ENCODE data around the gene KITLG.
"Not testable (repeated sequence)": the region's sequence is repeated elsewhere in the genome, so short reads cannot be mapped to it uniquely, and the experiment has no call there.

The KITLG gene

GRCh38 chr12:88575361-88575970, 4.8 kb downstream of the KITLG start:
- peak; percentile 29 for DNase-seq

DNA sequence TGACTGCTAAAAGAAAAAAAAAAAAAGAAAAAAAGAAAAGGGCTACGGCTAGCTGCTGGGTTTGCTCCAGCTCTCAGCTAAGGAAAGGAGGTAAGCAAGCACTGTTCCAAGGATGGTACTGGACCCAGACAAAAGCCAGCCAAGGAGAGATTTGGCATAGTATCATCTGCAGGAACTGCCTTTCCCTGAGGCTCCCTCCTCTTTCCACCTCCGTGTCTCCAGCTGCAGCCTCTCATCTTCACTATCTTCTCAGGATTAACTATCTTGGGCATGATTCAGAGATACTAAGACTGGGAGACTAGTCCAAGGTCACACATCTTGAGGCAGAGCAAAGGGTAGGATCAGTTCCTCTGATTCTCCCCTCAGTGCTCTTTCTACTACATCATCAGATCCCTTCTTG, 6.0 kb downstream of the KITLG start:
- DNase-seq: no peak

GRCh38 chr12:88573583-88573982, 6.7 kb downstream of the KITLG start:
- DNase-seq: no peak

GRCh38 chr12:88572781-88573549, 7.3 kb downstream of the KITLG start:
- no peak for DNase-seq

GRCh38 chr12:88571543-88571942, 8.7 kb downstream of the KITLG start:
- DNase-seq: no peak

- DNase-seq: no peak
These were observed 10.2 kb downstream of the KITLG start for GRCh38 chr12:88570103-88570502.

DNA sequence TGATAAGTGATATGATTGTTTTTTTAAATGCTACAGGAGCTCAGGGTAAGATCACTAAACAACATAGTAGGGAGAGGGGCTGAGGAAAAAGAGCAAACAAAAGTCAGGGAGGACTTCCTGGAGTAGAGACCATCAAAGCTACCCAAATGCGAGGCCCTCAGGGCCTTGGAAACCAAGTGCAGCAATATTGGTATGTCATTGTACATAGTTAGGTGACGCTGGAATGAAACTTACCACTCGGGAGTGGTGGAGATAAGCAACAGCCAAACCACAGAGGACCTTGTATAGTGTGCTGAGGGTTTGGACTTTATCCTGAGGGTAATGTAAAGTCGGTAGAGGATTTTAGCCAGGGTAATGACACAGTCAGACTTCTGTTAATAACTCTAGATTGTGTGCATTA, 13.8 kb downstream of the KITLG start:
- no peak for DNase-seq

DNA sequence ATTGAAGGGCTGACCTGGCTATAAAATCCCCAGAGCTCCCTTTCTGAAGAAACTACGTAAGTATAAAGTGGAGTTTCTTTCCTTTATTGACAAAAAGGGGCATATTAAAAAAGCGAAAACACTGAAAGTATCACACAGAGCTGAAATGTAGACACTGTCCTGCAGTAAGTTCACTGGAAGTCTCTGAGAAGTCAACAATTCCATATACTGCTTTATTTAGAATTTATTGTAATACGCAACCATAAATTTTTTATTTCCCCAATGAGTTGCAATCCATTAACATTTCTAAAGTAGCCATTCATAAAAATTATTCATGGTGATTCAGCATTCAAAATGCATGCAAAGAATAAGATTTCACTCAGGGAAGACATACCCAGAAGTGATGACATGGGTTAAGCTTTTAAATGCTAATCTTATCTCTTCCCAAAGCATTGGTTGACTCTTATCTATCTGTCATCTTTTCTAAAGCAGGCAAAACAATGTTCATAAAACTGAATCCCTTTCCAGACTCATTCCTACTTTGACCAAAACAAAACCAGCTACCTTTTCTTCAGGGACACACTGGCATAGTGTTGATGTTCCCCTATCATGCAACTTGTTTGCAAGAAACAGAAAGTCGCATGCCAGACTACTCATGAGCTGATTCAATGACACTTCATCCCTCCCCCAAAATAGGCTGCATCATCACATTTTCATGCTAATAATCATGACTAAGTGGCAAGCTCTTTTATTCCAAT, 17.3 kb downstream of the KITLG start:
- no peak for DNase-seq

GRCh38 chr12:88562151-88562550, 18.1 kb downstream of the KITLG start:
- DNase-seq: no peak

- DNase-seq: no peak
These were observed 20.5 kb downstream of the KITLG start for GRCh38 chr12:88559772-88560171.

DNA sequence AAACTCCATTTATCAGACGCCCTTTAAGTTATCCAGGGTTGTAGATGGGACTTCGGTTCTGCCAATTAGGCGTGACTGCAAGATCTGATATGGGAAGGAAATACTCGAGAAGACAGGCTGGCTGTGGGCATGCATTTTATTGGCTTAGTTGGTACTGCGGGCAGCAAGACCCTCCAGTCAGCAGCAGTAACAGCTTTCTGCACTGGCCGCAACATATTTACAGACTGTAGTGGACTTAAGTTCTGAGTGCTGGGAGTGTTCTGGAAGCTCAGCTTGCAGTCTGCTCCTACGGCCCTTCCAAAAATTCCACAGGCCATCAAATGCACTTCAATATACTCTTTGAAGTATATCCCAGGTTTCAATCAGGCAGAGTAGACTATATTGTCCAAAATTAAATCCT, 21.1 kb downstream of the KITLG start:
- no peak for DNase-seq

GRCh38 chr12:88558340-88558867, 21.9 kb downstream of the KITLG start:
- no peak for DNase-seq

- DNase-seq: no peak
These were observed 24.0 kb downstream of the KITLG start for GRCh38 chr12:88556213-88556774.

- DNase-seq: peak; percentile 97
These were observed 26.2 kb downstream of the KITLG start for GRCh38 chr12:88553941-88554658.

- DNase-seq: no peak
These were observed 27.6 kb downstream of the KITLG start for GRCh38 chr12:88552610-88553079.

- DNase-seq: no peak
These were observed 30.3 kb downstream of the KITLG start for GRCh38 chr12:88549929-88550328.

GRCh38 chr12:88547949-88548348, 32.3 kb downstream of the KITLG start:
- DNase-seq: not testable (repeated sequence)

GRCh38 chr12:88546853-88547252, 33.4 kb downstream of the KITLG start:
- no peak for DNase-seq

GRCh38 chr12:88546226-88546625, 34.0 kb downstream of the KITLG start:
- DNase-seq: no peak

- DNase-seq: no peak
These were observed 35.0 kb downstream of the KITLG start for GRCh38 chr12:88544991-88545980.

DNA sequence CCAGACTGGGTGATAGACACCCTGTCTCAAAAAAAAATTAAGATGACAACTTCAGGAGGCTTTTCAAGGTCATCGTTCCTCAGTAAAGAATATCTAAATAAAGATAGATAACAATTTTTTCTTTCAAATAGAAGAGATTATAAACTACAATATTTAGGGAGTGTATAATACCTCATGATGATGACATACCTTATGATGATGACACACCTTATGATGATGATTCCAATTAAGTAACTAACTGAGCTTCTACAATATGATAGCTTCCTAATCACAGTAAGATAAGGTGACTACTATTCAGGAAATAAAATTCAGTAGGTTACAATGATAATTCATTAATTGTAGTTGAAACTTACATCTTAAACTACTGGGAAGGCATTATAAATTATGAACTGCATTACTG, 40.4 kb downstream of the KITLG start:
- no peak for DNase-seq
